CD14-positive monocyte (primary cell): ENCODE measurements around the gene SHROOM3. TPM values are rescaled to one million over a fixed set of nuclear protein-coding genes. Genes with fewer than 3 reads are reported as not detected.

Experiments used
- DNase-seq, 3 donors: peaks; one replicate each; pipeline ENCODE4 v3.0.0-alpha.2; 2011 to 2022
- H2AFZ ChIP-seq: 2 replicates; pipeline ENCODE4 v1.6.0; 2012; ENCODE audit warnings: mild to moderate bottlenecking, low read depth, low read length, inconsistent platforms; ENCODE audit not compliant: insufficient read depth, poor library complexity, severe bottlenecking
- H3K27ac ChIP-seq, 2 donors: 1 replicate in 1 of 2; 2 replicates in 1 of 2; pipeline ENCODE4 v1.5.1; 2012 to 2013; ENCODE audit warnings: low read length in 2 of 2, control low read depth in 1 of 2, inconsistent platforms in 1 of 2, low read depth in 1 of 2, mild to moderate bottlenecking in 1 of 2
- H3K27me3 ChIP-seq, 2 donors: one replicate each; pipeline versions ENCODE4 v1.6.0 to v1.6.1; 2011 to 2013; ENCODE audit warnings: low read length in 2 of 2; ENCODE audit not compliant: control insufficient read depth in 2 of 2, insufficient read depth in 2 of 2
- H3K36me3 ChIP-seq, 2 donors: replicated peaks in 1 of 2; 1 replicate in 1 of 2; 2 replicates in 1 of 2; pipeline versions ENCODE4 v1.5.1 to v1.6.1; 2012 to 2013; ENCODE audit warnings: low read length in 2 of 2, control low read depth in 1 of 2, inconsistent platforms in 1 of 2, mild to moderate bottlenecking in 1 of 2; ENCODE audit not compliant: insufficient read depth in 2 of 2, control insufficient read depth in 1 of 2
- H3K4me1 ChIP-seq, 2 donors: 1 replicate in 1 of 2; 2 replicates in 1 of 2; pipeline versions ENCODE4 v1.5.1 to v1.6.1; 2012 to 2013; ENCODE audit warnings: low read length in 2 of 2, control low read depth in 1 of 2, inconsistent platforms in 1 of 2, mild to moderate bottlenecking in 1 of 2, moderate library complexity in 1 of 2; ENCODE audit not compliant: insufficient read depth in 2 of 2, control insufficient read depth in 1 of 2
- H3K4me2 ChIP-seq: replicated peaks from 2 replicates; pipeline ENCODE3; 2012; ENCODE audit warnings: low read length, moderate library complexity, mild to moderate bottlenecking; ENCODE audit not compliant: poor library complexity, severe bottlenecking; ENCODE audit errors: extremely low read depth
- H3K4me3 ChIP-seq, 3 experiments: fragments of 200-600 bp in 1 of 3; sonication (generic) in 1 of 3; replicated peaks in 1 of 3; 1 replicate in 2 of 3; 2 replicates in 1 of 3; pipeline ENCODE4 v1.5.1; 2011 to 2013; ENCODE audit warnings: low read length in 3 of 3, mild to moderate bottlenecking in 3 of 3, control low read depth in 2 of 3, low read depth in 2 of 3, inconsistent platforms in 1 of 3, moderate library complexity in 1 of 3
- H3K79me2 ChIP-seq: 2 replicates; pipeline ENCODE4 v1.6.0; 2012; ENCODE audit warnings: mild to moderate bottlenecking, control low read depth, inconsistent platforms, low read length, moderate library complexity; ENCODE audit not compliant: insufficient read depth
- H3K9ac ChIP-seq: 2 replicates; pipeline ENCODE4 v1.6.0; 2017; ENCODE audit warnings: low read length, mild to moderate bottlenecking; ENCODE audit not compliant: insufficient read depth, poor library complexity, severe bottlenecking
- H3K9me3 ChIP-seq, 2 donors: replicated peaks in 1 of 2; 1 replicate in 1 of 2; 2 replicates in 1 of 2; pipeline versions ENCODE4 v1.5.1 to v1.6.1; 2012 to 2013; ENCODE audit warnings: low read length in 2 of 2, control low read depth in 1 of 2; ENCODE audit not compliant: control insufficient read depth in 1 of 2, insufficient read depth in 1 of 2
- H4K20me1 ChIP-seq: 2 replicates; pipeline ENCODE4 v1.6.0; 2012; ENCODE audit warnings: mild to moderate bottlenecking, low read length, control low read depth, moderate library complexity; ENCODE audit not compliant: insufficient read depth
- H3K27ac Mint-ChIP-seq, 7 donors: one replicate each; pipeline ENCODE4 v1.8.0; 2020; ENCODE audit warnings: mild to moderate bottlenecking in 7 of 7, mixed read lengths in 7 of 7, moderate library complexity in 6 of 7, inconsistent platforms in 2 of 7
- H3K27me3 Mint-ChIP-seq, 3 donors: one replicate each; pipeline ENCODE4 v1.8.0; 2021 to 2022; ENCODE audit warnings: low read depth in 3 of 3, mild to moderate bottlenecking in 3 of 3, mixed read lengths in 3 of 3, moderate library complexity in 3 of 3, inconsistent platforms in 1 of 3
- H3K36me3 Mint-ChIP-seq, 2 donors: one replicate each; pipeline ENCODE4 v1.8.0; 2020; ENCODE audit warnings: mixed read lengths in 2 of 2, inconsistent platforms in 1 of 2, mild to moderate bottlenecking in 1 of 2
- H3K4me1 Mint-ChIP-seq: one replicate; pipeline ENCODE4 v1.8.0; 2020; ENCODE audit warnings: mild to moderate bottlenecking, mixed read lengths
- H3K4me3 Mint-ChIP-seq, 2 donors: one replicate each; pipeline ENCODE4 v1.8.0; 2020; ENCODE audit warnings: mild to moderate bottlenecking in 2 of 2, mixed read lengths in 2 of 2, moderate library complexity in 1 of 2
- H3K9me3 Mint-ChIP-seq, 7 donors: one replicate each; pipeline ENCODE4 v1.8.0; 2020 to 2022; ENCODE audit warnings: mixed read lengths in 7 of 7, mild to moderate bottlenecking in 6 of 7, moderate library complexity in 6 of 7, inconsistent platforms in 2 of 7
- WGBS: methylation state at CpG from one replicate; pipeline ENCODE4 v1.1.5; 2013; ENCODE audit warnings: missing lambda C conversion rate; ENCODE audit not compliant: insufficient coverage; 5-methylcytosine and 5-hydroxymethylcytosine counted together
- intact Hi-C, 2 donors: fragments of 100-400 bp; cut with micrococcal nuclease; formaldehyde crosslinking; loops; one replicate each; pipeline versions ENCODE4 v1.15.0 to v1.15.1; 2023
- polyA plus RNA-seq, 3 donors: library from polyadenylated mRNA; depleted of rRNA in 1 of 3; unstranded in 2 of 3; stranded (reverse) in 1 of 3; fragments of 300-500 nt in 2 of 3; fragments of >200 nt in 1 of 3; fragmentation: Illumina TruSeq in 2 of 3; gene quantifications; 1 replicate in 2 of 3; 2 replicates in 1 of 3; pipeline ENCODE4 v1.2.3, GENCODE V29; 2012 to 2021
- TF ChIP-seq, protein P1 (sequence below): fragments of 200-600 bp; IDR thresholded peaks from one replicate; pipeline ENCODE4 v1.8.0; 2022; ENCODE audit warnings: antibody characterized with exemption, mild to moderate bottlenecking

The SHROOM3 gene
- polyA plus RNA-seq, 3 donors: not detected

DNA sequence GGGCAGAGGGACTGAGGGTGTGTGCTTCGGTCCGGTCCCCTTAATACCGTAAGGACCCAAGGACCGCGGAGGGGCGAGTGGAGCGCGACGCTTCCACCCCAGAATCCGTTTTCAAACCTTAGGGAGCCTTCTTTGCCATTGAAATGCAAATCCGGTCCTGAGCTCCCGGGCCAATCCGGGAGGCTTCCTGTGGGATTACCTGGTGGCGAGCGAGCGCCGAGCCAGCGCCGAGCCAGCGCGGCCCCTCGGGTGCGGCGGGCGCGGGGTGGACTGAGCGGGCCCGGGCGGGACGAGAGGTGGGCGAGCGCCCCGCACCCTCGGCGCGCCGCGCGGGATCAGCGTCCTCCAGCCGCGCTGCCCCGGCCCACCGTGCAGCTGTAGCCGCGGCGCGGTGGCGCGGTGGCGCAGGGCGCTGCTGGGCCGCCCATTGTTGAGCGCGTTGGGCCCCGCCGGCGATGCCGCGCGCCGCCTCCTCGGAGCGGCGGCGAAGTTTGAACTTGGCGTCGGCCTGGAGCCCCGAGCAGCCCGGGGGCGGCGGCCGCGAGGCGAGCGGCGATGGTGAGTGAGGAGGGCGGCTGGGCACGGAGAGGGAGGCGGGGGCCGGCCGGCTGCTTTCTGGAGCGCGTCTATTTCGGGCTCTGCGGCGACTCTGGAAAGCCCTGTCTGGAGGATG, 254.3 kb downstream of the SHROOM3 start:
- H3K27ac Mint-ChIP-seq: no peak overlapping the region

DNA sequence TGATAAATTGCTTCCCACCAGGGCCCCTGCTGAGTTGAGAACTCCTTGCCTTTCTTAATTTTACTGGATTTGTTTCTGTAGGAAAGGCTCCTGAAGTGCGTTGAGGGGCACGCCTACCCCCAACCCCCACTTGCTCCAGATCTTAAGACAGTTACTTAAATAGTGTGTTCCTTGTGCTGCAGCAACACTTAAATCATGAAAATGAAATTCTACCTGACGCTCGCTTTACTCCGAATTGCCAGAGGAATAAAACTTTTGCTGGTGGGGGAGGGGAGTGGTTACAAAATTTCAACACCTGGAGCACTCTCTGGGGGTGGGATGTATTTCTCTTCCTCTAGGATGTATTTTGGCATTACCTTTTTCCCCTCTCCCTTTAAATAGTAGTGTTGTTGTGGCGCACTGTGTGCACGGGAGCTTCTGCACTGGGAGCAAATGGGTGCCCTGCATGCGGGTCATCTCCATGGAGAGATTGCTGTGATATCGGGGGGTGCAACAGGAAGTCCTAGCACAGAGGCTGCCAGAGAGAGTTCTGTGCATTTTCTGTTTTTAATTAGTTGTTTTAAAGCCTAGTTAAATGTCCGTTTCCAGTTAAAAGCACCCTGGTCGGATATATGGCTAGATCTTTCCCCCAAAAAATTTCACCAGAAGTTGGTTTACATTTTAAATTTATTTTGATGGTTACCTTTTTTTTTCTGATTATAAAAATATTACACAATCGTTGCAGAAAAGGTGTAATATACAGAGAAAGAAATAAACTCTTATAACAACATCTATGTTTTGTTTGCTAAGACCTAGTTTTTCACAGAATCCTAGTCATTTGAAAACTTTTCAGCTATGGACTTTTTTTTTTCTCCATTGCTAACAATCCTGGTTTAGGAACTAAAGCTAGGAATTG, 255.2 kb downstream of the SHROOM3 start:
- H3K36me3 Mint-ChIP-seq: peaks cover 0 to 6% of the 10 kb centered on the region in 2 donors
- H3K27ac ChIP-seq: no peak overlapping the region
- peaks cover 0 to 25% of the 10 kb centered on the region in 2 donors for H3K9me3 ChIP-seq
- H3K4me1 ChIP-seq: no peaks in the 10 kb centered on the region
- peaks cover 63 to 72% (median 70%) of the 10 kb centered on the region in 3 donors for H3K27me3 Mint-ChIP-seq
- peak overlapping the region in 1 of 2 donors; percentile 64 for H3K4me3 Mint-ChIP-seq
- H3K27ac Mint-ChIP-seq: no peak overlapping the region
- no peaks in the 10 kb centered on the region for H4K20me1 ChIP-seq
- H3K79me2 ChIP-seq: no peaks in the 10 kb centered on the region
- no peak overlapping the region for H3K4me2 ChIP-seq
- H3K9me3 Mint-ChIP-seq: peaks cover 0 to 8% (median 0%) of the 10 kb centered on the region in 7 donors
- TF ChIP-seq, protein P1, sequence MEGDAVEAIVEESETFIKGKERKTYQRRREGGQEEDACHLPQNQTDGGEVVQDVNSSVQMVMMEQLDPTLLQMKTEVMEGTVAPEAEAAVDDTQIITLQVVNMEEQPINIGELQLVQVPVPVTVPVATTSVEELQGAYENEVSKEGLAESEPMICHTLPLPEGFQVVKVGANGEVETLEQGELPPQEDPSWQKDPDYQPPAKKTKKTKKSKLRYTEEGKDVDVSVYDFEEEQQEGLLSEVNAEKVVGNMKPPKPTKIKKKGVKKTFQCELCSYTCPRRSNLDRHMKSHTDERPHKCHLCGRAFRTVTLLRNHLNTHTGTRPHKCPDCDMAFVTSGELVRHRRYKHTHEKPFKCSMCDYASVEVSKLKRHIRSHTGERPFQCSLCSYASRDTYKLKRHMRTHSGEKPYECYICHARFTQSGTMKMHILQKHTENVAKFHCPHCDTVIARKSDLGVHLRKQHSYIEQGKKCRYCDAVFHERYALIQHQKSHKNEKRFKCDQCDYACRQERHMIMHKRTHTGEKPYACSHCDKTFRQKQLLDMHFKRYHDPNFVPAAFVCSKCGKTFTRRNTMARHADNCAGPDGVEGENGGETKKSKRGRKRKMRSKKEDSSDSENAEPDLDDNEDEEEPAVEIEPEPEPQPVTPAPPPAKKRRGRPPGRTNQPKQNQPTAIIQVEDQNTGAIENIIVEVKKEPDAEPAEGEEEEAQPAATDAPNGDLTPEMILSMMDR: no peak
- WGBS: 9% methylated on average over 3 of the region's 12 CpGs
- intact Hi-C loops: no loop called here
- H3K4me1 Mint-ChIP-seq: peaks cover 14% of the 10 kb centered on the region
- H3K36me3 ChIP-seq: no peaks in the 10 kb centered on the region
- H2AFZ ChIP-seq: no peak overlapping the region
- DNase-seq: no peak
- H3K4me3 ChIP-seq: no peak overlapping the region
- peaks cover 66 to 67% of the 10 kb centered on the region in 2 donors for H3K27me3 ChIP-seq
- H3K9ac ChIP-seq: no peak overlapping the region

More for the DNA sequence above, 254.3 kb downstream of the SHROOM3 start:
- H3K27me3 ChIP-seq: peaks cover 68% of the 10 kb centered on the region in 2 donors
- 1% methylated on average over 78 of the region's 87 CpGs for WGBS
- Mint-ChIP-seq H3K9me3 (peaks cover 0 to 8% (median 0%) of the 10 kb centered on the region in 7 donors), H3K36me3 (peaks cover 0 to 6% of the 10 kb centered on the region in 2 donors), H3K4me1 (peaks cover 14% of the 10 kb centered on the region), H3K27me3 (peaks cover 61 to 79% (median 70%) of the 10 kb centered on the region in 3 donors), H3K4me3 (peak overlapping the region in 1 of 2 donors; percentile 73)
- H3K4me1 ChIP-seq: no peaks in the 10 kb centered on the region
- peak overlapping the region; percentile 5 for H3K4me2 ChIP-seq
- TF ChIP-seq, protein P1: no peak
- no peak overlapping the region for H2AFZ ChIP-seq
- no peaks in the 10 kb centered on the region for H3K79me2 ChIP-seq
- intact Hi-C loops: no loop called here
- H3K27ac ChIP-seq: no peak overlapping the region
- H3K4me3 ChIP-seq: no peak overlapping the region
- no peak overlapping the region for H3K9ac ChIP-seq
- H3K9me3 ChIP-seq: peaks cover 0 to 25% of the 10 kb centered on the region in 2 donors
- H3K36me3 ChIP-seq: no peaks in the 10 kb centered on the region
- no peaks in the 10 kb centered on the region for H4K20me1 ChIP-seq
- DNase-seq: no peak
